Activated naive CD8-positive, alpha-beta T cell treated with anti-CD3 and anti-CD28 coated beads for 36 hours (primary cell): ENCODE results near the gene USP31. TPM values are rescaled to one million over a fixed set of nuclear protein-coding genes. Genes with fewer than 3 reads are reported as not detected.
A peak's percentile ranks its signal among the peaks of the same experiment; 100 is the strongest.

Source experiments
- DNase-seq: peaks from one replicate; pipeline ENCODE4 v3.0.0; 2021
- H3K27ac Mint-ChIP-seq: one replicate; pipeline ENCODE4 v1.8.0; 2022; ENCODE audit warnings: mild to moderate bottlenecking, moderate library complexity, mixed read lengths
- H3K27me3 Mint-ChIP-seq: one replicate; pipeline ENCODE4 v1.8.0; 2022; ENCODE audit warnings: mild to moderate bottlenecking, mixed read lengths
- H3K36me3 Mint-ChIP-seq: one replicate; pipeline ENCODE4 v1.8.0; 2021; ENCODE audit warnings: mild to moderate bottlenecking, mixed read lengths
- H3K4me1 Mint-ChIP-seq: one replicate; pipeline ENCODE4 v1.8.0; 2021; ENCODE audit warnings: mixed read lengths
- H3K4me3 Mint-ChIP-seq: one replicate; pipeline ENCODE4 v1.8.0; 2022; ENCODE audit warnings: mild to moderate bottlenecking, moderate library complexity, mixed read lengths
- H3K9me3 Mint-ChIP-seq: one replicate; pipeline ENCODE4 v1.8.0; 2022; ENCODE audit warnings: mixed read lengths
- total RNA-seq, 2 experiments: library from RNA; stranded (reverse); gene quantifications; one replicate each; pipeline ENCODE4 v1.2.3, GENCODE V29; 2021

The USP31 gene
- total RNA-seq: 1 to 10 TPM; 5.2 to 6.3 TPM

GRCh38 chr16:23149267-23149992, at the start of gene USP31:
TSS of gene USP31 (minus strand) at chr16:23149452. CDS start at chr16:23149270, 182 bp downstream.
- Mint-ChIP-seq H3K36me3 (peaks cover 19% of the 10 kb centered on the region), H3K9me3 (no peaks in the 10 kb centered on the region), H3K4me3 (peak within 1 kb of the TSS; percentile 94), H3K27me3 (peaks cover 9% of the 10 kb centered on the region), H3K4me1 (peaks cover 26% of the 10 kb centered on the region), H3K27ac (peak within 1 kb of the TSS; percentile 84)
- peak; percentile 92 for DNase-seq

- no peaks in the 10 kb centered on the region for H3K4me1 Mint-ChIP-seq
- H3K4me3 Mint-ChIP-seq: no peak overlapping the region
- DNase-seq: no peak
- no peaks in the 10 kb centered on the region for H3K9me3 Mint-ChIP-seq
- H3K27me3 Mint-ChIP-seq: peaks cover 32% of the 10 kb centered on the region
- H3K27ac Mint-ChIP-seq: no peak overlapping the region
- H3K36me3 Mint-ChIP-seq: no peaks in the 10 kb centered on the region
Observed at GRCh38 chr16:23196539-23196938, 47.3 kb upstream of the USP31 start.

- no peak overlapping the region for H3K4me3 Mint-ChIP-seq
- no peaks in the 10 kb centered on the region for H3K36me3 Mint-ChIP-seq
- no peak overlapping the region for H3K27ac Mint-ChIP-seq
- no peaks in the 10 kb centered on the region for H3K9me3 Mint-ChIP-seq
- no peaks in the 10 kb centered on the region for H3K4me1 Mint-ChIP-seq
- no peak for DNase-seq
- H3K27me3 Mint-ChIP-seq: peaks cover 36% of the 10 kb centered on the region
Observed at GRCh38 chr16:23195366-23195978, 46.2 kb upstream of the USP31 start.

- H3K27ac Mint-ChIP-seq: no peak overlapping the region
- H3K36me3 Mint-ChIP-seq: no peaks in the 10 kb centered on the region
- no peaks in the 10 kb centered on the region for H3K4me1 Mint-ChIP-seq
- H3K4me3 Mint-ChIP-seq: no peak overlapping the region
- DNase-seq: no peak
- no peaks in the 10 kb centered on the region for H3K9me3 Mint-ChIP-seq
- peaks cover 33% of the 10 kb centered on the region for H3K27me3 Mint-ChIP-seq
Observed at GRCh38 chr16:23194497-23195221, 45.4 kb upstream of the USP31 start.

- Mint-ChIP-seq H3K9me3 (no peaks in the 10 kb centered on the region), H3K4me3 (no peak overlapping the region), H3K27ac (no peak overlapping the region), H3K27me3 (peaks cover 55% of the 10 kb centered on the region), H3K4me1 (no peaks in the 10 kb centered on the region), H3K36me3 (no peaks in the 10 kb centered on the region)
- DNase-seq: no peak
Observed at GRCh38 chr16:23188911-23189310, 39.7 kb upstream of the USP31 start.

GRCh38 chr16:23187341-23187740, 38.1 kb upstream of the USP31 start:
- Mint-ChIP-seq H3K27me3 (peaks cover 60% of the 10 kb centered on the region), H3K4me3 (no peak overlapping the region), H3K9me3 (no peaks in the 10 kb centered on the region), H3K27ac (no peak overlapping the region), H3K36me3 (no peaks in the 10 kb centered on the region), H3K4me1 (no peaks in the 10 kb centered on the region)
- no peak for DNase-seq

- no peak for DNase-seq
- H3K36me3 Mint-ChIP-seq: no peaks in the 10 kb centered on the region
- H3K4me3 Mint-ChIP-seq: no peak overlapping the region
- peaks cover 5% of the 10 kb centered on the region for H3K4me1 Mint-ChIP-seq
- no peak overlapping the region for H3K27ac Mint-ChIP-seq
- peaks cover 60% of the 10 kb centered on the region for H3K27me3 Mint-ChIP-seq
- H3K9me3 Mint-ChIP-seq: no peaks in the 10 kb centered on the region
Observed at GRCh38 chr16:23186171-23186570, 36.9 kb upstream of the USP31 start.

- Mint-ChIP-seq H3K4me1 (peaks cover 5% of the 10 kb centered on the region), H3K4me3 (no peak overlapping the region), H3K36me3 (no peaks in the 10 kb centered on the region), H3K9me3 (no peaks in the 10 kb centered on the region), H3K27ac (no peak overlapping the region), H3K27me3 (peaks cover 60% of the 10 kb centered on the region)
- no peak for DNase-seq
Observed at GRCh38 chr16:23185656-23186055, 36.4 kb upstream of the USP31 start.

GRCh38 chr16:23183543-23183862, 34.3 kb upstream of the USP31 start:
- Mint-ChIP-seq H3K4me1 (peaks cover 5% of the 10 kb centered on the region), H3K36me3 (no peaks in the 10 kb centered on the region), H3K4me3 (no peak overlapping the region), H3K27me3 (peaks cover 72% of the 10 kb centered on the region), H3K27ac (no peak overlapping the region), H3K9me3 (no peaks in the 10 kb centered on the region)
- DNase-seq: no peak

GRCh38 chr16:23182679-23183542, 33.7 kb upstream of the USP31 start, which contains the start of gene SCNN1G:
TSS of gene SCNN1G (plus strand) at chr16:23182745. CDS start at chr16:23186272, 3,527 bp downstream.
- no peaks in the 10 kb centered on the region for H3K36me3 Mint-ChIP-seq

GRCh38 chr16:23182206-23182678, 33.0 kb upstream of the USP31 start:
- H3K27me3 Mint-ChIP-seq: peaks cover 75% of the 10 kb centered on the region

More at GRCh38 chr16:23182679-23183542, 33.7 kb upstream of the USP31 start, which contains the start of gene SCNN1G:
- Mint-ChIP-seq H3K9me3 (no peaks in the 10 kb centered on the region), H3K27ac (no peak within 1 kb of the TSS), H3K27me3 (peaks cover 75% of the 10 kb centered on the region), H3K4me3 (no peak within 1 kb of the TSS), H3K4me1 (peaks cover 5% of the 10 kb centered on the region)
- no peak for DNase-seq

GRCh38 chr16:23181506-23181905, 32.3 kb upstream of the USP31 start:
- H3K4me1 Mint-ChIP-seq: peaks cover 5% of the 10 kb centered on the region
- no peaks in the 10 kb centered on the region for H3K36me3 Mint-ChIP-seq
- H3K27me3 Mint-ChIP-seq: peaks cover 74% of the 10 kb centered on the region
- no peaks in the 10 kb centered on the region for H3K9me3 Mint-ChIP-seq
- H3K27ac Mint-ChIP-seq: no peak overlapping the region
- no peak overlapping the region for H3K4me3 Mint-ChIP-seq
- no peak for DNase-seq

More at GRCh38 chr16:23182206-23182678, 33.0 kb upstream of the USP31 start:
- Mint-ChIP-seq H3K9me3 (no peaks in the 10 kb centered on the region), H3K36me3 (no peaks in the 10 kb centered on the region), H3K27ac (no peak overlapping the region), H3K4me3 (no peak overlapping the region), H3K4me1 (peaks cover 5% of the 10 kb centered on the region)
- DNase-seq: peak; percentile 84

GRCh38 chr16:23175651-23176050, 26.4 kb upstream of the USP31 start:
- no peak for DNase-seq
- Mint-ChIP-seq H3K36me3 (no peaks in the 10 kb centered on the region), H3K4me3 (no peak overlapping the region), H3K27ac (no peak overlapping the region), H3K27me3 (peaks cover 82% of the 10 kb centered on the region), H3K4me1 (no peaks in the 10 kb centered on the region), H3K9me3 (no peaks in the 10 kb centered on the region)

GRCh38 chr16:23174622-23175021, 25.4 kb upstream of the USP31 start:
- H3K27ac Mint-ChIP-seq: no peak overlapping the region
- no peaks in the 10 kb centered on the region for H3K36me3 Mint-ChIP-seq
- no peaks in the 10 kb centered on the region for H3K4me1 Mint-ChIP-seq
- H3K4me3 Mint-ChIP-seq: no peak overlapping the region
- no peaks in the 10 kb centered on the region for H3K9me3 Mint-ChIP-seq
- DNase-seq: no peak
- peaks cover 82% of the 10 kb centered on the region for H3K27me3 Mint-ChIP-seq
